ENCODE data around the gene ABHD4.
A peak's percentile ranks its signal among the peaks of the same experiment; 100 is the strongest.

Gene ABHD4

DNA sequence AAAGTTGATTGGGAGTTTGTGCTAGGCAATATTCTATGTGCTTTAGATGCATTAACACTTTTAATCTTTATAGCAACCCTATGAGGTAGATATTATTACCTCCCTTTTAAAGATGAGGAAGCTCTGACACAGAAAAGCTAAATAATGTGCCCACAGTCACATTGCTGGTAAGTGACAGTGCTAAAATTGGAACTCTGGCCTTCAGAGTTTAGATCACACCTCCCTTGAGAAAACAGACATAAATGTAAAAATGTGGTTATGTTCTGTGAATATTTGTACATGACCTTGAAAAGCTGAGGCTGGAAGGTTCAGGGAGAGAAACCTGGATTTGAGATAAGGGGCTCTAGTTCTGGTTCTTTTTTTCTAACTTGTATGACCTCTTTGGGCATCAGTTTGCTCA, 1.9 kb downstream of the ABHD4 start:
- Histone ChIP-seq H3K9me3 (ENCODE audit: insufficient read depth, low read length) (no peaks in the 10 kb centered on the region), H4K20me1 (ENCODE audit: insufficient read depth, low read length) (no peaks in the 10 kb centered on the region), H3K4me3 (ENCODE audit: low read length) (no peak overlapping the region), H3K27me3 (ENCODE audit: low read depth, low read length) (no peaks in the 10 kb centered on the region), H3K4me2 (ENCODE audit: low read length) (0 out of 2 replicates have a peak overlapping the region, but pooled peaks have one; percentile 1), H2AFZ (ENCODE audit: low read depth, low read length) (no peak overlapping the region), H3K9ac (ENCODE audit: low read length) (no peak overlapping the region), H3K27ac (ENCODE audit: low read length) (no peak overlapping the region), H3K36me3 (replicated peaks; ENCODE audit: low read depth, low read length) (peaks cover 6% of the 10 kb centered on the region), H3K79me2 (ENCODE audit: low read length) (no peaks in the 10 kb centered on the region), H3K4me1 (ENCODE audit: low read length) (peaks cover 19% of the 10 kb centered on the region)
- TF ChIP-seq, protein P1, sequence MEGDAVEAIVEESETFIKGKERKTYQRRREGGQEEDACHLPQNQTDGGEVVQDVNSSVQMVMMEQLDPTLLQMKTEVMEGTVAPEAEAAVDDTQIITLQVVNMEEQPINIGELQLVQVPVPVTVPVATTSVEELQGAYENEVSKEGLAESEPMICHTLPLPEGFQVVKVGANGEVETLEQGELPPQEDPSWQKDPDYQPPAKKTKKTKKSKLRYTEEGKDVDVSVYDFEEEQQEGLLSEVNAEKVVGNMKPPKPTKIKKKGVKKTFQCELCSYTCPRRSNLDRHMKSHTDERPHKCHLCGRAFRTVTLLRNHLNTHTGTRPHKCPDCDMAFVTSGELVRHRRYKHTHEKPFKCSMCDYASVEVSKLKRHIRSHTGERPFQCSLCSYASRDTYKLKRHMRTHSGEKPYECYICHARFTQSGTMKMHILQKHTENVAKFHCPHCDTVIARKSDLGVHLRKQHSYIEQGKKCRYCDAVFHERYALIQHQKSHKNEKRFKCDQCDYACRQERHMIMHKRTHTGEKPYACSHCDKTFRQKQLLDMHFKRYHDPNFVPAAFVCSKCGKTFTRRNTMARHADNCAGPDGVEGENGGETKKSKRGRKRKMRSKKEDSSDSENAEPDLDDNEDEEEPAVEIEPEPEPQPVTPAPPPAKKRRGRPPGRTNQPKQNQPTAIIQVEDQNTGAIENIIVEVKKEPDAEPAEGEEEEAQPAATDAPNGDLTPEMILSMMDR (IDR thresholded peaks at IDR 0.05; ENCODE audit: low read depth, low read length), result no peak
- TF ChIP-seq EZH2phosphoT487 (IDR thresholded peaks at IDR 0.05; ENCODE audit: low read depth), result no peak

DNA sequence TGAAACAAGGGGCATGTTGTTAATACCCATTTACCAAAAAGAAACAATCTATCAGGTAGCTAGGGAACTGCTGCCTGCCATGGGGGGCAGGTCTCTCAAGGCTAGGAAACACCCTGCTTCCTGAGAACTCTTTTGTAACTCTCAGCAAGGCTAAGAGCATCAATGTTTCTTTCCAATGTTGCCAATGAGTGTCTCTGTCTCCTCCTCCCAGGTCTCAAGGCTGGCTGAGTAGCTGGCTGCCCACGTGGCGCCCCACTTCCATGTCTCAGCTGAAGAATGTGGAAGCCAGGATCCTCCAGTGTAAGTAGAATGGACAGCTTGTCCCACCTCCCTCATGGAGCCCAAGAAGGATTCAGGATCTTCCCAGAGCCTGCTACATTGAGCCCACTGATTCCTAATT, 3.4 kb downstream of the ABHD4 start:
- H3K27ac ChIP-seq (ENCODE audit: low read length), result no peak overlapping the region
- H3K27me3 ChIP-seq (ENCODE audit: low read depth, low read length), result no peaks in the 10 kb centered on the region
- TF ChIP-seq, protein P1 (IDR thresholded peaks at IDR 0.05; ENCODE audit: low read depth, low read length), result no peak
- no peak for TF ChIP-seq EZH2phosphoT487 (IDR thresholded peaks at IDR 0.05; ENCODE audit: low read depth)
- H3K36me3 ChIP-seq (replicated peaks; ENCODE audit: low read depth, low read length), result peaks cover 16% of the 10 kb centered on the region
- H3K4me2 ChIP-seq (ENCODE audit: low read length), result no peak overlapping the region
- H3K9ac ChIP-seq (ENCODE audit: low read length), result no peak overlapping the region
- H3K4me3 ChIP-seq (ENCODE audit: low read length), result no peak overlapping the region
- no peaks in the 10 kb centered on the region for H3K9me3 ChIP-seq (ENCODE audit: insufficient read depth, low read length)
- H4K20me1 ChIP-seq (ENCODE audit: insufficient read depth, low read length), result no peaks in the 10 kb centered on the region
- peaks cover 19% of the 10 kb centered on the region for H3K4me1 ChIP-seq (ENCODE audit: low read length)
- H3K79me2 ChIP-seq (ENCODE audit: low read length), result no peaks in the 10 kb centered on the region
- no peak overlapping the region for H2AFZ ChIP-seq (ENCODE audit: low read depth, low read length)

DNA sequence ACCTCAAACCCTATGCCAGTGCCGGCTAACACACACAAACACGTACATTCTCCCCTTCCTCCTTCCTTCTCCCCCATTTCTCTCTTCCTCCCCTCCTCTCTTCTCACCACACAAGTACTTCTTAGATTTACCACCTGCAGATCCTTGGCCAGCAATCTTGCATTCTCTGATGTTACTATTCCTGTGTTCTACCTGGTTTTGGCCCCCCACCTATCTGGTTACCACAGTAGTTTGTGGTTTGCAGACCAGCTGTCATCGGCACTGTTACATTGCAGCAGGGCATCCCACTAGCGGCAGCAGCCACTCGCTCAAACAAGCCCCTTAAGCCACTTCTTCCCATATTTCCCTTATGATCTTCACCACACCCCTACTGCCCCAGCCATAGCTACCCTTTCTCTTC, 3.9 kb downstream of the ABHD4 start:
- Histone ChIP-seq H3K9ac (ENCODE audit: low read length) (no peak overlapping the region), H3K4me1 (ENCODE audit: low read length) (peaks cover 19% of the 10 kb centered on the region), H3K79me2 (ENCODE audit: low read length) (no peaks in the 10 kb centered on the region), H3K27ac (ENCODE audit: low read length) (no peak overlapping the region), H3K36me3 (replicated peaks; ENCODE audit: low read depth, low read length) (peaks cover 16% of the 10 kb centered on the region), H4K20me1 (ENCODE audit: insufficient read depth, low read length) (no peaks in the 10 kb centered on the region), H3K4me2 (ENCODE audit: low read length) (no peak overlapping the region), H2AFZ (ENCODE audit: low read depth, low read length) (no peak overlapping the region), H3K4me3 (ENCODE audit: low read length) (no peak overlapping the region), H3K9me3 (ENCODE audit: insufficient read depth, low read length) (no peaks in the 10 kb centered on the region), H3K27me3 (ENCODE audit: low read depth, low read length) (no peaks in the 10 kb centered on the region)
- TF ChIP-seq EZH2phosphoT487 (IDR thresholded peaks at IDR 0.05; ENCODE audit: low read depth), result no peak
- TF ChIP-seq, protein P1 (IDR thresholded peaks at IDR 0.05; ENCODE audit: low read depth, low read length), result no peak

DNA sequence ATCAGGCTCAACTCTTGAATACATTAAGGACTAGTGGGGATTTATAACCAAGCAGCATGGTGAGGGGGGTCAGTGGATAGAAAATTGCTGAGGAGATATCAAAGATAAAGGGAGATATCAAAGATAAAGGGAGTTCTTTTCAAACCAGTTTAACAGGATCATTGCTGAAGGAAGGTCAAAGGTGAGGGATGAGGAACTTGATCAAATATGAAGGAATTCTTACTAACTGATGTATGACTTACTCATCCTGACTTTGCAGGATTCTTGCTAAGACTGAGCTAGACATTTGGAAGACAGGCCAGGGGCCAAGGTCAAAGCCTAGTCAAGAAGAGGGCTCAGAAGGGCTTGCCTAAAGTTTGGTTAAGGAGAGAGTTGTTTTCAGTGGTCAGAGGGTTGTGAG, 4.8 kb downstream of the ABHD4 start:
- TF ChIP-seq, protein P1 (IDR thresholded peaks at IDR 0.05; ENCODE audit: low read depth, low read length), result no peak
- TF ChIP-seq EZH2phosphoT487 (IDR thresholded peaks at IDR 0.05; ENCODE audit: low read depth), result no peak
- H3K27ac ChIP-seq (ENCODE audit: low read length), result no peak overlapping the region

More for the DNA sequence above, 4.8 kb downstream of the ABHD4 start:
- H3K79me2 ChIP-seq (ENCODE audit: low read length), result no peaks in the 10 kb centered on the region
- no peak overlapping the region for H3K4me2 ChIP-seq (ENCODE audit: low read length)
- H2AFZ ChIP-seq (ENCODE audit: low read depth, low read length), result no peak overlapping the region
- H3K4me3 ChIP-seq (ENCODE audit: low read length), result no peak overlapping the region
- H3K36me3 ChIP-seq (replicated peaks; ENCODE audit: low read depth, low read length), result peaks cover 22% of the 10 kb centered on the region
- no peaks in the 10 kb centered on the region for H3K27me3 ChIP-seq (ENCODE audit: low read depth, low read length)
- no peak overlapping the region for H3K9ac ChIP-seq (ENCODE audit: low read length)
- H4K20me1 ChIP-seq (ENCODE audit: insufficient read depth, low read length), result no peaks in the 10 kb centered on the region
- peaks cover 15% of the 10 kb centered on the region for H3K4me1 ChIP-seq (ENCODE audit: low read length)
- no peaks in the 10 kb centered on the region for H3K9me3 ChIP-seq (ENCODE audit: insufficient read depth, low read length)

Measured in OCI-LY3 (cell line).